Subcutaneous adipose tissue (tissue), 4 donors: ENCODE results near the gene SPATA12. TPM values are rescaled to one million over a fixed set of nuclear protein-coding genes. Genes with fewer than 3 reads are reported as not detected.

Experiments used
- CTCF ChIP-seq: fragments of 450-650 bp; IDR thresholded peaks from one replicate; pipeline ENCODE4 v1.5.1; 2016; ENCODE audit warnings: low read depth, mild to moderate bottlenecking, control low read depth, antibody characterized with exemption, moderate library complexity
- total RNA-seq, 4 donors: library from RNA; depleted of rRNA; stranded (reverse); fragments of >200 nt; gene quantifications; one replicate each; pipeline ENCODE4 v1.1.0, GENCODE V29; 2016

SPATA12 gene, protein sequence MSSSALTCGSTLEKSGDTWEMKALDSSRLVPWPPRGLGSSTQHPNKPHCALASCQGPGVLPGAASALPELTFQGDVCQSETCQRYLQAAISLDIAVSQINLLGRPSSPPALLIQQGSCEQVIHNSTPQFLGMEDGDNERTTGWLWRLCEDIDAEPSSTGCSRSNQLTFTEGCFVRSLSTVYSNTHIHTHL
- under 1 TPM in 1 of 4 donors, not detected in 3; 0.51 TPM for total RNA-seq

DNA sequence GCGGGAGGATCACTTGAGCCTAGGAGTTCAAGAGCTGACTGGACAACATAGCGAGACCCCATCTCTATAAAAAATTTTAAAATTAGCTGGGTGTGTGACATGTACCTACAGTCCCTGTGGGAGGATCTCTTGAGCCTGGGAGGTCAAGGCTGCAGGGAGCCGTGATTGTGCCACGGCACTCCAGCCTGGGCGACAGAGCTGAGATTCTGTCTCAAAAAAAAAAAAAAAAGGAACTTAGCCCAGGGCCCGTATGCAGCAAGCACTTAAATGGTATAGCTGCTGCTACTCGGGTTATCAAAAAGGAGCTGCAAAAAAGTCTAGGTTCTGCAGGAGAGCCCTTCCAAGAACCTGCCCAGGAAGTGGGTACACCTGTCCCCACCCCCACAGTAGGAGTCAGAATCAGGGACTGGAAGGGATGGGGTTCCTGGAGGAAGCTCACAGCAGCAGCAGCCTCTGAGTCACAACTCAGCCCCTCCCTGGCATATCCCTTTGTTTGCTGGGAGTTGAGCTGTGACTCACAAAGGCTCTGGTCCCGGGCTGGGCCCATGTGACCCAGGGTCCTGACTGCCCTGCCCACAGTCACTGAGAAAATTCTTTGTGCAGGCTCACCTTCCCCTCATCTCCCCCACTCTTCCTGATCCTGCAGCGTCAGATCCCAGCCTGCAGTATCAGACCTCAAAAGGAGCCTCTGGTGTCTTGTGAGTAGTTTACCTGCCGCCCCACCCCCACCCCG is at the start of gene SPATA12:
SPATA12 (plus strand) TSS at position 576 of the 733 bp plus-strand sequence. CDS start 13,031 bp downstream, outside the sequence.
- TF ChIP-seq CTCF = no peak

- no peak for TF ChIP-seq CTCF
These were observed 49.4 kb upstream of the SPATA12 start for GRCh38 chr3:57011022-57011421.

GRCh38 chr3:57012847-57013246 is 47.6 kb upstream of the SPATA12 start:
- TF ChIP-seq CTCF = no peak

DNA sequence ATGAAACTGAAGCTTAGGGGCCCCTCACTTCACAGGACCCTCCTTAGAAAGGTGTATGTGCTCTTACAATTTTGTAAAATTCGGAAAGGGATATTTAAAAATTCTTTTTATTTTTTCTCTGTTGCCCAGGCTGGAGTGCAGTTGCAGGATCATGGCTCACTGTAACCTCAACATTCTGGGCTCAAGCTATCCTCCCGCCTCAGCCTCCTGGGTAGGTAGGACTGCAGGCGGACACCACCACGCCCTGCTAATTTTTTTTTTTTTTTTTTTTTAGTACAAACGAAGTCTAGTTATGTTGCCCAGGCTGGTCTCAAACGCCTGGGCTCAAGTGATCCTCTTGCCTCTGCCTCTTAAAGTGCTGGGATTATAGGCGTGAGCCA is 45.1 kb upstream of the SPATA12 start:
- no peak for TF ChIP-seq CTCF

DNA sequence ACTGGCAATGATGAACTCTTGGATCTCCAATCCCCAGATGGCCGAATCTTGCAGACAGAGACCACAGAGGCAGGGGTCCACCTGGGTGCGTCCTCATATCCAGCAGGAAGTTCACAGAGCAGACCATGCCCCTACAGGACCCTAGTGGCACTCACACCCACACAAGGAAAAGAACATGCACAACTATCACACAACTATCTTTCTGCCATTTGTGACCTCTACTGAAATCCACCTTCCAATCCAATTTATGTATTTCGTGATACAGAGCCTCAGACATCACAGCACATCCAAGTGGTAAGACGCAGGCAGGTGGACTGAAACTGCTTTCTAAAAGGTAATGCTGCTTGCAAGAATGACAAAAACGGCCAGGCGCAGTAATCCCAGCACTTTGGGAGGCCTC is 44.6 kb upstream of the SPATA12 start:
- TF ChIP-seq CTCF = no peak

DNA sequence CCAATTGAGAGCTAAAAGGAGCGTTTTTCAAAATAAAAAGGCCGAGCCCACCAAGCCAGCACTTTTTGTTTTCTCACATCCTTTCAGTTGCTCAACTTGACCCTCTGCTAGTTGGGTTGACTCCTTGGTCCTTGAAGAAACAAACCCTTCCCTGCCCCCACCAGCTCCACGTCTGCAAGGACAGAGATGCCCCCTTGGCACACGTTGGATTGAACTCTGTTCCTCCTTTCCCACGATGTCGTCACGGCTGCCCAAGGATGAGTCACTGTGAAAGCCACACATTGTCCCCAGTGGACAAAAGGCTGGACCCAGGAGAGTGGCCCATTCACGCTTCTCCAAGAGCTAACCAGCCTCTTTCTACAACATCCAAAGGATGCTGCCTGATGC is 43.0 kb upstream of the SPATA12 start:
- TF ChIP-seq CTCF = no peak

GRCh38 chr3:57018246-57018645 is 42.2 kb upstream of the SPATA12 start:
- TF ChIP-seq CTCF = no peak
